WTC11 (cell line): ENCODE measurements around the gene SSR1.

Experiments
- CTCF ChIP-seq: fragments of 200-600 bp; IDR thresholded peaks from 2 replicates; pipeline ENCODE4 v1.8.0; 2022; ENCODE audit warnings: antibody characterized with exemption
- ZBTB43 ChIP-seq: sonication (generic); formaldehyde crosslinking; IDR thresholded peaks from 2 replicates; pipeline ENCODE4 v1.8.1; 2023; ENCODE audit warnings: mild to moderate bottlenecking, missing genetic modification reagents

GRCh38 chr6:7254980-7255835, 57.8 kb downstream of the SSR1 start:
- TF ChIP-seq CTCF, result no peak
- TF ChIP-seq ZBTB43 (CRISPR knock-in tag), result no peak
